Natural killer cell (primary cell): Measurements from ENCODE around the gene TBC1D4. TPM values are rescaled to one million over a fixed set of nuclear protein-coding genes. Genes with fewer than 3 reads are reported as not detected.
A peak's percentile ranks its signal among the peaks of the same experiment; 100 is the strongest.

Experiments used
- ATAC-seq, 3 donors: fragments of 150-1000 bp in 2 of 3; fragments of 200-7000 bp in 1 of 3; cut with Tn5 transposase; 1 replicate in 1 of 3; 2 replicates in 2 of 3; pipeline ENCODE4 v1.10.0; 2021; ENCODE audit warnings: mild to moderate bottlenecking in 2 of 3, moderate library complexity in 2 of 3
- DNase-seq, 2 donors: peaks; one replicate each; pipeline versions ENCODE4 v3.0.0 to v3.0.0-alpha.2; 2013 to 2021; ENCODE audit warnings: mixed read lengths in 1 of 2
- H3K27ac ChIP-seq: one replicate; pipeline ENCODE4 v1.5.1; 2013; ENCODE audit warnings: mild to moderate bottlenecking, low read length
- H3K27me3 ChIP-seq: one replicate; pipeline ENCODE4 v1.6.1; 2013; ENCODE audit warnings: low read length; ENCODE audit not compliant: control insufficient read depth, insufficient read depth
- H3K36me3 ChIP-seq: one replicate; pipeline ENCODE4 v1.6.1; 2013; ENCODE audit warnings: low read length; ENCODE audit not compliant: control insufficient read depth, insufficient read depth
- H3K4me1 ChIP-seq: one replicate; pipeline ENCODE4 v1.6.1; 2013; ENCODE audit warnings: low read length; ENCODE audit not compliant: control insufficient read depth, insufficient read depth
- H3K4me3 ChIP-seq: one replicate; pipeline ENCODE4 v1.5.1; 2013; ENCODE audit warnings: low read length
- H3K9me3 ChIP-seq: one replicate; pipeline ENCODE4 v1.6.1; 2013; ENCODE audit warnings: low read length; ENCODE audit not compliant: control insufficient read depth, insufficient read depth
- H3K27ac Mint-ChIP-seq, 2 donors: one replicate each; pipeline ENCODE4 v1.8.0; 2022; ENCODE audit warnings: mild to moderate bottlenecking in 2 of 2, mixed read lengths in 2 of 2, moderate library complexity in 1 of 2
- H3K27me3 Mint-ChIP-seq, 2 donors: one replicate each; pipeline ENCODE4 v1.8.0; 2022; ENCODE audit warnings: low read depth in 2 of 2, mixed read lengths in 2 of 2
- H3K36me3 Mint-ChIP-seq: one replicate; pipeline ENCODE4 v1.8.0; 2022; ENCODE audit warnings: mixed read lengths
- H3K4me1 Mint-ChIP-seq, 2 donors: one replicate each; pipeline ENCODE4 v1.8.0; 2022; ENCODE audit warnings: mixed read lengths in 2 of 2
- H3K4me3 Mint-ChIP-seq: one replicate; pipeline ENCODE4 v1.8.0; 2022; ENCODE audit warnings: mild to moderate bottlenecking, moderate library complexity, mixed read lengths
- H3K9me3 Mint-ChIP-seq, 2 donors: one replicate each; pipeline ENCODE4 v1.8.0; 2022; ENCODE audit warnings: mixed read lengths in 2 of 2
- WGBS: methylation state at CpG from one replicate; pipeline ENCODE4 v1.1.7; 2013; ENCODE audit warnings: missing lambda C conversion rate; ENCODE audit not compliant: insufficient coverage; 5-methylcytosine and 5-hydroxymethylcytosine counted together
- intact Hi-C: fragments of 100-400 bp; cut with micrococcal nuclease; formaldehyde crosslinking; loops from one replicate; pipeline ENCODE4 v1.14.2; 2022
- total RNA-seq, 4 donors: library from RNA; stranded (reverse); fragments of 120-200 nt in 1 of 4; gene quantifications; one replicate each; pipeline versions ENCODE4 v1.2.3 to v1.2.4, GENCODE V29; 2013 to 2022
- TF ChIP-seq, protein P1 (sequence below): fragments of 200-600 bp; IDR thresholded peaks from one replicate; pipeline ENCODE4 v1.8.0; 2022; ENCODE audit warnings: antibody characterized with exemption

TBC1D4 gene
- total RNA-seq, 3 donors from 2014 or later (not counting 1 experiment from before 2014, with no cell fraction given), result 0.54 to 5.1 (median 3.7) TPM

DNA sequence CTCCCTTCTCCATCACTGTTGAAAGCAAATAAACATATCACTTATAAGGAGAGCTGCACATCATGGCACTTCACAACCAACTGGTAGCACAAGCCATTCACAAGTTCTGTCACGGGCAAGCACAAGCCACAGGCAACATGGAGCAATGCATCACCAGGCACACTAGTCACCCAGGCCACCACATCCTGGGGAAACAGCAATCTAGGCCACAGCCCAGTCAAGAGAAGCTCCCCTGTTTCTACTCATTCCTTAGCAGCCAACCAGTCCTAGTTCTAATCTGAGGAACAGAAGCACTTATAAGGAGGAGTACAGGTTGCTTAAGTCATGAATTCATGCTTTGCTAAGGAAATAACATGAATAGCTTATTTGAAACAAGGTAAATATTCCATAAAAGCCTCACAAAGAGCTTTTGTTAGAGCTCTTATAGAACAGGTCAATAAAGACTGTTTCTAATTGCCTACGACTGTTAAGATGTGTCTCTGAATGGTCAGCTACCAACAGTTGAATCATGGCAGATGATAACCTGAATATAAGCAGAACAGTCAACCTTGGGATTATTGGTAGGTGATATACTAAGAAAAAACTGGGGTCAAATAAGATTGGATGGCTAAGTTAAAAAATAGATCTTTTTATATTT is 169.0 kb downstream of the TBC1D4 start:
- Mint-ChIP-seq H3K36me3 (no peaks in the 10 kb centered on the region), H3K4me3 (no peak overlapping the region), H3K27ac (no peak overlapping the region), H3K4me1 (peaks cover 6 to 9% of the 10 kb centered on the region in 2 donors), H3K9me3 (no peaks in the 10 kb centered on the region), H3K27me3 (no peaks in the 10 kb centered on the region)
- TF ChIP-seq, protein P1, sequence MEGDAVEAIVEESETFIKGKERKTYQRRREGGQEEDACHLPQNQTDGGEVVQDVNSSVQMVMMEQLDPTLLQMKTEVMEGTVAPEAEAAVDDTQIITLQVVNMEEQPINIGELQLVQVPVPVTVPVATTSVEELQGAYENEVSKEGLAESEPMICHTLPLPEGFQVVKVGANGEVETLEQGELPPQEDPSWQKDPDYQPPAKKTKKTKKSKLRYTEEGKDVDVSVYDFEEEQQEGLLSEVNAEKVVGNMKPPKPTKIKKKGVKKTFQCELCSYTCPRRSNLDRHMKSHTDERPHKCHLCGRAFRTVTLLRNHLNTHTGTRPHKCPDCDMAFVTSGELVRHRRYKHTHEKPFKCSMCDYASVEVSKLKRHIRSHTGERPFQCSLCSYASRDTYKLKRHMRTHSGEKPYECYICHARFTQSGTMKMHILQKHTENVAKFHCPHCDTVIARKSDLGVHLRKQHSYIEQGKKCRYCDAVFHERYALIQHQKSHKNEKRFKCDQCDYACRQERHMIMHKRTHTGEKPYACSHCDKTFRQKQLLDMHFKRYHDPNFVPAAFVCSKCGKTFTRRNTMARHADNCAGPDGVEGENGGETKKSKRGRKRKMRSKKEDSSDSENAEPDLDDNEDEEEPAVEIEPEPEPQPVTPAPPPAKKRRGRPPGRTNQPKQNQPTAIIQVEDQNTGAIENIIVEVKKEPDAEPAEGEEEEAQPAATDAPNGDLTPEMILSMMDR, result no peak
- DNase-seq, result peak in 1 of 2 donors; percentile 31
- ATAC-seq, result peak; percentile 75 to 89 (median 76)
- Histone ChIP-seq H3K36me3 (no peaks in the 10 kb centered on the region), H3K27ac (no peak overlapping the region), H3K4me1 (peaks cover 5% of the 10 kb centered on the region), H3K27me3 (no peaks in the 10 kb centered on the region), H3K4me3 (no peak overlapping the region), H3K9me3 (no peaks in the 10 kb centered on the region)
- intact Hi-C loops, result no loop called here
- 59% methylated on average over 2 of the region's 2 CpGs for WGBS

DNA sequence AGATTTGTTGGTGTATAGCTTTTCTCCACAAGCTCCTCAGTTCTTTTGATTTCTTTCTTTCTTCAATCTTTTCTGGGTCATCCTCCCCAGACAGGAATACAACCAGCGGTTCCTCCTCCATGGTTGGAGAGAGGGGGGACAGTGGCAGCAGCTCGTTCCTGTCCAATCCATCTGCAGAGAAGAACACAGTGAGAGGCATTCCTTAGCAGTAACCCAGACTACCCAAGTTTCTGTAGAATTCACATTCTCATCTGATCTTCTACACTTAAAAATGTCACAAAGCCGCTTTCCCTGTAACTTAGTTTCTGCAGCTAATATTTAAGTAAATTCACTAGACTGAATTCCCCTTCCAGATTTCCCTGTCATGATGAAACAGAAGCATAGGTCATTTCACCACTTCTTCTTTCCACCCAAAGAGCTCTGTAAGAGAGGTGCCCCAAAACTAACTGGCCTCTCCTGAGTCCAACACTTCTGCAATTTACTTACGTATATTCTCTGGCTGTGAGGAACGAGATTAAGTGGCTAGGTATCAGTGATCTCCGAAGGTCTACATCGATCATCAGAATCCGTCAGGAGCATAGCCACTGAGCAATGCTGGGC is 171.9 kb downstream of the TBC1D4 start:
- no peaks in the 10 kb centered on the region for H3K27me3 ChIP-seq
- DNase-seq, result no peak
- Mint-ChIP-seq H3K27me3 (no peaks in the 10 kb centered on the region), H3K9me3 (no peaks in the 10 kb centered on the region), H3K4me1 (peaks cover 6 to 9% of the 10 kb centered on the region in 2 donors), H3K27ac (no peak overlapping the region), H3K36me3 (no peaks in the 10 kb centered on the region), H3K4me3 (no peak overlapping the region)
- no peak for ATAC-seq
- TF ChIP-seq, protein P1, result no peak
- H3K4me1 ChIP-seq, result peaks cover 5% of the 10 kb centered on the region
- H3K27ac ChIP-seq, result no peak overlapping the region
- no peak overlapping the region for H3K4me3 ChIP-seq
- 82% methylated on average over 7 of the region's 8 CpGs for WGBS
- no peaks in the 10 kb centered on the region for H3K36me3 ChIP-seq
- intact Hi-C loops, result no loop called here
- no peaks in the 10 kb centered on the region for H3K9me3 ChIP-seq

DNA sequence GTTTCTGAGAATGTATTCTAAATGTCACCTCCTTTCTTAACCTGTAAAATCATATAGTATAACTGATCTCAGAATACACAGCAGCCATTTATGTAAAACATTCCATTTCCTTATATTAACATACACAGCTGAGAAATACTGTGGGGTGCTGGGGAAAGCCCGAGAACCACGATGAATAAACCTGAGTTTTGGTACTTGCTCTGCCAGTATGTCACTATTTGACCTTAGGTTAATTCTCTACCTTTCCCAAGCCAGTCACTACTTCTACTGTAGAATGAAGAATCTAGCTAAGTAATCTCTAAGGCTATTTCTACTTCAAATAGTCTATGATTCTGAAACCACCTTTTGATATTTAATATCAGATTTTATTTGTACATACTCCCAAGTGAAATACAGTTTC is 173.7 kb downstream of the TBC1D4 start:
- Mint-ChIP-seq H3K36me3 (no peaks in the 10 kb centered on the region), H3K27ac (no peak overlapping the region), H3K27me3 (no peaks in the 10 kb centered on the region), H3K4me1 (peaks cover 6 to 8% of the 10 kb centered on the region in 2 donors), H3K4me3 (no peak overlapping the region), H3K9me3 (no peaks in the 10 kb centered on the region)
- Histone ChIP-seq H3K4me3 (no peak overlapping the region), H3K9me3 (no peaks in the 10 kb centered on the region), H3K36me3 (no peaks in the 10 kb centered on the region), H3K27ac (no peak overlapping the region), H3K27me3 (no peaks in the 10 kb centered on the region), H3K4me1 (peaks cover 5% of the 10 kb centered on the region)
- intact Hi-C loops, result no loop called here
- ATAC-seq (no peak), DNase-seq (no peak)
- TF ChIP-seq, protein P1, result no peak
- WGBS, result 90% methylated on average over 2 of the region's 2 CpGs
